ENCODE data around the gene TFEB.

DNA sequence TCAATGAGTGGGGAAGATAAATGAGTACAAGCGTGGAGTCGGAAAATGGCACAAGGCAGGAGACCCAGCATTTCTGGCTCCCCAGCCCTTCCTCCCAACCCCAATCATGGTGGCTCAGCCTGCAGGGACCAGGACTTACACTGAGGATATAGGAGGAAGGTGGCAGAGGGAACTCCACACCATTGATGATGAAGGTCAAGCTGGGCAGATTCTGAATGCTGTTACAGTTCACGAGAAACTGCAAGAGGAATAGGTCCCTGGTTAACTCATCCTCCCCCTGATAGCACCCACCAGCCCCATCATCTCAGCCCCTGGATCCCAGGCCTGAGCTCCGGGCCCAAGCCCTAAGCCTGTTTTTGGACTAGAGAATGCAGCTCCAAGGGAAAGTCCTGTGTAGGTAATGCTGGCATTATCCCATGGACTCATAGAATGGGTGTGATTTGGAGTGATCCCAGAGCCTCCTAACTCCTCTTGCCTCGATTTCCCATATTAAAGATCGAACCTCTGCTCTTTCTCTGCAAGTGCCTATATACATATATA, 2.3 kb upstream of the TFEB start:
- TF ChIP-seq, protein P1, sequence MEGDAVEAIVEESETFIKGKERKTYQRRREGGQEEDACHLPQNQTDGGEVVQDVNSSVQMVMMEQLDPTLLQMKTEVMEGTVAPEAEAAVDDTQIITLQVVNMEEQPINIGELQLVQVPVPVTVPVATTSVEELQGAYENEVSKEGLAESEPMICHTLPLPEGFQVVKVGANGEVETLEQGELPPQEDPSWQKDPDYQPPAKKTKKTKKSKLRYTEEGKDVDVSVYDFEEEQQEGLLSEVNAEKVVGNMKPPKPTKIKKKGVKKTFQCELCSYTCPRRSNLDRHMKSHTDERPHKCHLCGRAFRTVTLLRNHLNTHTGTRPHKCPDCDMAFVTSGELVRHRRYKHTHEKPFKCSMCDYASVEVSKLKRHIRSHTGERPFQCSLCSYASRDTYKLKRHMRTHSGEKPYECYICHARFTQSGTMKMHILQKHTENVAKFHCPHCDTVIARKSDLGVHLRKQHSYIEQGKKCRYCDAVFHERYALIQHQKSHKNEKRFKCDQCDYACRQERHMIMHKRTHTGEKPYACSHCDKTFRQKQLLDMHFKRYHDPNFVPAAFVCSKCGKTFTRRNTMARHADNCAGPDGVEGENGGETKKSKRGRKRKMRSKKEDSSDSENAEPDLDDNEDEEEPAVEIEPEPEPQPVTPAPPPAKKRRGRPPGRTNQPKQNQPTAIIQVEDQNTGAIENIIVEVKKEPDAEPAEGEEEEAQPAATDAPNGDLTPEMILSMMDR (optimal IDR thresholded peaks at IDR 0.05 in 1 of 3, IDR thresholded peaks at IDR 0.05 in 1 of 3, conservative IDR thresholded peaks at IDR 0.05 in 1 of 3; ENCODE audit: extremely low read depth in 1 of 3, insufficient read depth in 2 of 3, low read length in 3 of 3) = no peak
- TF ChIP-seq EZH2 (IDR thresholded peaks at IDR 0.05; ENCODE audit: low read length) = no peak
